Bronchial smooth muscle cell (primary cell): ENCODE results near the gene NDUFA13. TPM values are rescaled to one million over a fixed set of nuclear protein-coding genes. Genes with fewer than 3 reads are reported as not detected.

Experiments
- total RNA-seq: library from RNA; depleted of rRNA; stranded (reverse); fragments of >200 nt; gene quantifications from 2 replicates; pipeline ENCODE4 v1.2.1, GENCODE V29; 2014

The NDUFA13 gene
- total RNA-seq = 435 and 561 TPM in 2 replicates

DNA sequence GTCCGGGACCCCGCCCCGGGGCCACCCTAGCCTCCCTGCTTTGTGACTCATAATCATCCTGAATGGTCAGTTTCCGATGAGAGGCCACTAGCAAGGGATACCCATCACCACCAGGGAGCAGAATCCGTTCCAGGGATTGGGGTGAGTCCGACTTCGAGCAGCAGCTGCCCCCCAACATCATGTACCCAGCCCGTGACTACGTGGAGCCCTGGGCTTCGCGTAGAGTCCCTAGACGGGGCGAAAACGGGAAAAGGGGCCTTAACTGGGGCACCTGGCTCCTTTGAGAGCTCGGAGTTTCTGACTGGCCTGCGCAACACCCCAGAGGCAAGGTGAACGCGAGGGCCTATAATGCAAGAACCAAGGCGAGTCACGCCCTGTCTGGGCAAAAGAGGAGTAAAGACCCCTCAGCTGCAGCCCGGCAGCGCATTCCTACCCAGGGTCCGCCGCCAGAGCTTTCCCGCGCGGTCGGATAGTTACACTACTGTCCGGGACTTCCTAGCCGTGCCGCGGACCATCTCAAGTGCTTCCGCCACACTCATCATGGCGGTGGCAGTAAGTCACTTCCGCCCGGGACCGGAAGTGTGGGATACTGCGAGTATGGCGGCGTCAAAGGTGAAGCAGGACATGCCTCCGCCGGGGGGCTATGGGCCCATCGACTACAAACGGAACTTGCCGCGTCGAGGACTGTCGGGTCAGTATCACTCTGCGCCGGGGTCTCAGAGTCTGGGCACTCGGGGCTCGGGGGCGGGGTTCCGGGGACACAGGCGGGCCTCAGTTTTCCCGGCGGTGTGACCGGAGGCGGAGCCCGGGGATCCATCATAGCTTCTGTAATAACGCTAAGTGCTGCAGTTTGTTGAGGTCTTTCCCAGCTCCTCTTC lies at the start of gene NDUFA13:
Gene NDUFA13 (plus strand): TSS at position 584 of the 878 bp plus-strand sequence. CDS start 14 bp downstream, at position 598.

DNA sequence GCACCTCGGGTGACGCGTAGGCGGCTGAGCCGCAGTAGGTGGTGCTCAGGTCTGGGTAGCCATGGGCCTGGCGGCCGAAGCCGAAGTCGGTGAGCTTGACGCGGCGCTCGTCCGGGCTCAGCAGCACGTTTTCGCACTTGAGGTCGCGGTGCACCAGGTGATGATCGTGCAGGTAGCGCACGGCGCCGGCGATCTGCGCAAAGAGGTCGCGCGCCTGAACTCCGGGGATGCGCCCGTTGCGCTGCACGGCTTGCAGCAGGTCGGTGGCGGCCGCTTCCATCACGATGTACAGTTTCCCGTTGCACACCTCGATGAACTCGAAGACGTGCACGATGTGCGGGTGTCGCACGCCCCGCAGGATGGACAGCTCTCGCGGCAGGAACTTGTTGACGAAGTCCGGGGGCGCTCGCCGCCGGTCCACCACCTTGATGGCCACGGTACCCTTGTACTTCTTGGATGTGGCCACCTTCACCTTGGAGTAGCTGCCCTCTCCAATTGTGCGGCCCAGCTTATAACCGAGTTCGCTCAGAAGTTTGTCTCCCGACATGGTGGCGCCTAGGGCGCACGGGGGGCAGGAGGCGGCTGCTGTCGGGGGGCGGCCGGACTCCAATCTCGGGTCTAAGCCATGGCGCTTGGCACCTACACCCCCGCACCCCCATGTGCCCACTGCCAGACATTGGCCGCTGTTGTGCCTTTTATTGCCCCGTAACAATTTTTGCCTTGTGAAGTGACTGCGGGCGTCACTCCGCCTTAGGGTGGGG lies 964 bp upstream of the NDUFA13 start, which contains the start of gene TSSK6:
Gene TSSK6 (minus strand): TSS at position 668 of the 761 bp plus-strand sequence. CDS start 121 bp downstream, at position 547.

DNA sequence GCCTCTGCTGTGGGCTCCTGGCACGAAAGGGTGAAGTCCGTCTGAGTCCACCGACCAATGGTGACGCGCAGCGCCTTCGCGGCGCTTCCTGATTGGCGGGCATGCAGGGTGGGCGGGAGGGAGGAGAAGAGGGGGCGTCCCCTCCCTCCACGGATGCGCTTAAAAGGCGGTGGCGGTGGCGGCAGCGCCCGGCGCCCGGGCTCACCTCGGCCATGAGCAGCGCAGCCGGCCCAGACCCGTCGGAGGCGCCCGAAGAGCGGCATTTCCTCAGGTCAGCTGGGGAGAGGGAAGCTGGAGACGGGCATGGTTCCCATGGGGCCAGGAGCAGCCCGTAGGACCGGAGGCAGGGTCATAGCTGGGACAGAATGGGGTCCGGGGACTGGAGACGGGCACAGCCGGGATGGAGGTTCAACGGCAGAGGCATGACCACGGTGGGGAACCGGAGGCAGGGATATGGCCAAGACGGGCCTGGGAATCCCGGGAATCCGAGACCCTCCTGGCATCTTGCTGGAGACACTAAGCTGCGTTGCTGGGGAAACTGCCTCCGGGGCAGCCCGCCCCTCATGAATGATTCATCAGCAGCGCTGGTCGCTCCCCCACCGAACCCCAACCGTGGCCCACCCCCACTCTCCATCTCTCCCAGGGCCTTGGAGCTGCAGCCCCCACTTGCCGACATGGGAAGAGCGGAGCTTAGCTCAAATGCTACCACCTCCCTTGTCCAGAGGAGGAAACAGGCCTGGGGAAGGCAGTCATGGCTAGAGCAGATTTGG lies 12.9 kb downstream of the NDUFA13 start, which contains the start of gene YJEFN3:
Gene YJEFN3 (plus strand): TSS at position 191 of the 770 bp plus-strand sequence. CDS start 22 bp downstream, at position 213.

DNA sequence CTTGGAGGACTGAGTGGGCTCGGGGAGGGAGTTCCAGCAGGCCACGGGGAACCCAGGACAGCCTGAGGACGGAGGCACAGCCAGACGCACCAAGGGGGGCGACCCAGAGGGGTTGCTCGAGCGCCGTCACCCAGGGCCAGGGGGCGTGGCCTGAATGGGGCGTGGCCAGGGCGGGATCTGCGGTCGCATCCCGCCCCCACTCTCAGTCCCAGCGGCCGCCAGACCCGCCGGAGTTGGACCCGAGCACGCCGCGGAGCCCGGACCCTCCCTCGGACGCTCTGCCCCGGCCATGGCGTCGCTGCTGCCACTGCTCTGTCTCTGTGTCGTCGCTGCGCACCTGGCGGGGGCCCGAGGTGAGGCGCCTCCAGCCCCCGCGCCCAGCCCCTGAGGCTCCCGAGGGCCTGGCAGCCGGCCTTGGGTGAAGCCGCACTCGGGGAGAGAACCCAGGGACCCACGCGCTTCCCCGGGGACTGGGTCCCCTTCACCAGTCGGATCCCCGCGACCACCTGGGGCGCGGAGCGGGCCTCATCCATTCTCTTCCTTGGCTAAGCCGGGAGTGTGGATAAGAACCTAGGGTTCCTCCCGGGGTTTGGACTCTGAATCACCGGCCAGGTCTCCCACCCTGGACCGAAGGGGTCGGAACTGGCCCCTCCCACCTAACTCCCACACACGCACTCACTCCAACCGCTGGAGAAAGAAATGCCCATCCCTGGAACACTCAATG lies 22.2 kb downstream of the NDUFA13 start, which contains the start of gene CILP2:
Gene CILP2 (plus strand): TSS at position 205 of the 724 bp plus-strand sequence. CDS start 85 bp downstream, at position 290.

Other genes starting within 250 kb of the NDUFA13 start
- gene TM6SF2, start 242.9 kb upstream of the NDUFA13 start, total RNA-seq = 0.95 and 1.1 TPM in 2 replicates
- 27.9 and 29.9 TPM in 2 replicates for gene SUGP1, start 195.7 kb upstream of the NDUFA13 start, total RNA-seq
- gene MAU2, start 195.4 kb upstream of the NDUFA13 start, total RNA-seq = 26.3 and 31.6 TPM in 2 replicates
- gene GATAD2A, start 110.5 kb upstream of the NDUFA13 start, total RNA-seq = 20.2 and 20.8 TPM in 2 replicates
- 1.9 and 2.2 TPM in 2 replicates for gene TSSK6, start 677 bp upstream of the NDUFA13 start, total RNA-seq
- gene YJEFN3, start 12.7 kb downstream of the NDUFA13 start, total RNA-seq = 0.17 and 0.32 TPM in 2 replicates
- under 0.01 and 0.16 TPM in 2 replicates for gene CILP2, start 22.0 kb downstream of the NDUFA13 start, total RNA-seq
- gene PBX4, start 102.5 kb downstream of the NDUFA13 start, total RNA-seq = 2.2 and 3.0 TPM in 2 replicates
- 0.52 and 1.9 TPM in 2 replicates for gene LPAR2, start 112.0 kb downstream of the NDUFA13 start, total RNA-seq
- 1.9 and 4.9 TPM in 2 replicates for gene GMIP, start 127.4 kb downstream of the NDUFA13 start, total RNA-seq
- 19.7 and 21.6 TPM in 2 replicates for gene ATP13A1, start 147.5 kb downstream of the NDUFA13 start, total RNA-seq
- 3.6 and 4.9 TPM in 2 replicates for gene ZNF101, start 152.6 kb downstream of the NDUFA13 start, total RNA-seq
- gene ZNF14, start 216.9 kb downstream of the NDUFA13 start, total RNA-seq = 3.3 and 5.4 TPM in 2 replicates